HG03066 (cell line): ENCODE measurements around the gene SLC4A5.
"Not testable (repeated sequence)": the region's sequence is repeated elsewhere in the genome, so short reads cannot be mapped to it uniquely, and the experiment has no call there.

Source experiments
- ATAC-seq: cut with Tn5 transposase; IDR thresholded peaks from one replicate; pipeline ENCODE4 v1.9.1; 2021; ENCODE audit warnings: low read depth; ENCODE audit not compliant: unreplicated experiment

SLC4A5 gene

GRCh38 chr2:74368499-74368898, 25.3 kb upstream of the SLC4A5 start:
- ATAC-seq, result no peak

GRCh38 chr2:74367789-74368188, 24.6 kb upstream of the SLC4A5 start:
- ATAC-seq, result no peak

DNA sequence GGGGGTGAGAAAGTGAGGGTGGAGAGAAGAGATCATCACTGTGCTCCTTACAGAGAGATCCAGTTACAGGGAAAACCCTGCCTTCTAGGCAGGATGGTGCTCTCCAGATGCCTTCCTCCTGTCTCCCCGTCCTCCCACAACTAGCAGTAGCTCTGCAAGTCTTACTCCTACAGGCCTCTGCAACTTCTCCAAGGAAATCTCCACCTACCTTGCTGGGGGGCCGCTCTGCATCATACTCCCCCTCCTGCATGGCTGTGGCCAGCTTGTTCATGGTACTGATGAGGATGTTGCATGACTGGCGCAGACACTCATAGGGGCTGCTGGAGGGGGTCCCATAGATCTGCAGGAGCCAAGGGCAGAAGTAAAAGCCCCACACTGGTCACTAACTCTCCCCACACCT, 22.8 kb upstream of the SLC4A5 start:
- ATAC-seq, result no peak

GRCh38 chr2:74364533-74365505, 21.6 kb upstream of the SLC4A5 start:
- ATAC-seq, result no peak

- ATAC-seq, result no peak
Observed at GRCh38 chr2:74361327-74361726, 18.1 kb upstream of the SLC4A5 start.

- ATAC-seq, result no peak
Observed at GRCh38 chr2:74357627-74358026, 14.4 kb upstream of the SLC4A5 start.

DNA sequence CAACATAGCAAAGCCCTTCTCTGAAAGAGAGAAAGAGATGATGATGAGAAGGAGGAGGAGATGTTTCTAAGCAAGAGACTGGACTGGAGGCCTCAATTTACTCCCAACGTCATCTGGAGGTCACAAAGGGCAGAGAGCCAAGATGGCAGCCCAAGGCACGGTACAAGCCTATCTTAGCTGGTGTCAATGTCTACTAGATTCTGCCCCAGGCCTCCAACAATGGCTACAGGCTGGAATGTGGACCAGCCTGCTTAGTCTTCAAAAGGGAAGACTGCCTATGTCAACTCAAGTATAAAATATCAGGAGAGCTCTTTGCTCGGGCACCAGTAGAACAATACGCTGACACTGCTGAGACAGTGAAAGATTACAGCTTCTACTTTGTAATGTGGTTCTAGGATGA, 6.7 kb upstream of the SLC4A5 start:
- no peak for ATAC-seq

GRCh38 chr2:74347742-74348141, 4.5 kb upstream of the SLC4A5 start:
- no peak for ATAC-seq

- no peak for ATAC-seq
Observed at GRCh38 chr2:74347303-74347702, 4.1 kb upstream of the SLC4A5 start.

DNA sequence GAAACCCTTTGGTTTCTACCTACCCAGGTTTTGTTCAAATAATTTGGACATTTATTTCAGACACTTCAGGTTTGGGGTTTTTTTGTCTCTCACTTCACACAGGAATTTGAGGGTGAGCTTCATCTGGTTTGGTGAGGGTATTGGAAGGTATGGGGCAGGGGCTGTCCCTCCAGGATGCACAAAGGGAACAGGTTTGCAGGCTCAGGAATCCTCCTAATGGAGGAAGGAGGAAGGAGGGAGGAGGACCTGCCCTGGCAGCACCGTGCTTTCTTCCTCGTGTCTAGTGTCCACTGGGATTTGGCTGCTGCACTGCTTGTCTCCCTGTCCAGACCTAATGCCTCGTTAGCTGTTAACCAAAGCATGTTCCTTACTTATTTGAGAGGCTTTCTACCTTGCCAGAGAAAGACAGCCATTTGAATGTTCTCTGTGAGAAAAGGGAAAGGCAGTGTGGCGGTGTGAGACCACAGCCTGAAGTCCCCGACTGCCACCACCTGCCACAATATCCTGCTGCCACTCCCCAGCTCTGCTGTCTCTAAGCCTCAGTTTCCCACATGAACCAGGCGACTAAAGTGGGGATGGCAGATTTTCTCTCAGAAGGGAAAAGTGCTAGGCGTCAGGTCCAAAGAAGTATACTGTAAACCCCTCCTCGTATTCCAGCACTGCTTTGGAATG, 2.2 kb upstream of the SLC4A5 start:
- ATAC-seq, result no peak

- ATAC-seq, result not testable (repeated sequence)
Observed at GRCh38 chr2:74336227-74336626, 7.0 kb downstream of the SLC4A5 start.

DNA sequence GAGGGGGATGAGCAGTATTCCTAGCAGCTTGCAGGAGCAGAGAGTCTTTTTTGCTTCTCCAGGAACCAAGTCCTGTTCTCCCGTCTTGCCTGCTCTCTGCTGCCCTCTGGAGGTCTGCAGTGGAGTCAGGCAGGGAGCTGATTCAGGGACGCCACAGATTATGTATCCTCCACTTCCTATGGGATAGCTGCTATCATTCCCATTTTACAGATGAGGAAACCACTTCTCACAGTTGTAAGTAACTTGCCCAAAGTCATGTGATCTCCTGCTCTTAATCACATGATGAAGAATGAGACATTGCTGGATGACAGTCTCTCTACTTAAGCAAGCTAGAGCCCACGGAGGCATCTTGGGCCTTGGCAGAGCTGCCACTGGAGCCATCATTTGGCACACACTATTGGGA, 8.3 kb downstream of the SLC4A5 start:
- ATAC-seq, result no peak

GRCh38 chr2:74333896-74334586, 9.2 kb downstream of the SLC4A5 start:
- no peak for ATAC-seq

- ATAC-seq, result no peak
Observed at GRCh38 chr2:74333175-74333574, 10.0 kb downstream of the SLC4A5 start.

DNA sequence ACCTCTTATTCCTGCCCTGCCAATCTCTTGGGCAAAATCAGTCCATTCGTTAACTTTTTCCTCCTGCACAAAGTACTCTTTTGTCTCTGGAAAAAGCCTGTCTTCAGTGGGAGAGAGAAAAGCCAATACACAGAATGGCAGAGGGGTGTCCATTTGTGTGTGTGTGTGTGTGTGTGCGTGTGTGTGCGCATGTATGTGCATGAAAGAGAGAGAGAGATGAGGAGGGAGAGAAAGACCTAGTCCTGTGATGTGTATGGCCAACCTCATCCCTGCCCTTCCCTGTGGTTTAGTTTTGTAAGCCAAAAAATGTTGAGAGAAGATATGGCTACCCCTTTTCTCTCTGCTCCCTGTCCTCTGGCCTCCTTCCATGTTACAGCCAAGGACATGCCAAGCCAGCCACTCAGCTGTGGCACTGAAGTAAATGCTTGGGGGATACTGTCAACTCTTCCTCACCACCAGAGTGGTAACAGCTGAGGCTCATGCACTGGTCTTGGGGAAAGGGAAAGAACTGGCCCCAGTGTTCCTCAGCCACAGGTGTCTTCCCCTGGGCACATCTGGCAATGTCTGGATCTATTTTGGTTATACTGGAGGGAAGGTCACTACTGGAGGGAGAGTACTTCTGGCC, 10.6 kb downstream of the SLC4A5 start:
- no peak for ATAC-seq

DNA sequence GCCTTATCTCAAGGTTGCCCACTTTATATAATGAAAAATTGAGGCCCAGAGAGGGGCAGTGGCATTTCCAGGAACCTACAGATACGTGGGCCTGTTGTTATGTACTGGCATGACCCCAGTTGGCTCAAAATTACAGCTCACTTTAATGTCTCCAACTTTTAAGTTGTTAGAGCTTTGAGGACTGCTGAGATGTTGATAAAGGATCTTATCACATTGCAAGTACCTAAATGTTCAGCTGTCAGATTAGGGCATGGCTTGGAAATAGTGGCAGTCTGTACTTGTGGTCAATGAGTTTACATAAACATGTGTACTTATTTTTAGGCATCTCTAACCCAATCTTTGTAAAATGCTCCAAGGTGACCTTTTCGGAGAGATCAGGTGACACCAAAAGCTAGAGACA, 14.6 kb downstream of the SLC4A5 start:
- ATAC-seq, result no peak

DNA sequence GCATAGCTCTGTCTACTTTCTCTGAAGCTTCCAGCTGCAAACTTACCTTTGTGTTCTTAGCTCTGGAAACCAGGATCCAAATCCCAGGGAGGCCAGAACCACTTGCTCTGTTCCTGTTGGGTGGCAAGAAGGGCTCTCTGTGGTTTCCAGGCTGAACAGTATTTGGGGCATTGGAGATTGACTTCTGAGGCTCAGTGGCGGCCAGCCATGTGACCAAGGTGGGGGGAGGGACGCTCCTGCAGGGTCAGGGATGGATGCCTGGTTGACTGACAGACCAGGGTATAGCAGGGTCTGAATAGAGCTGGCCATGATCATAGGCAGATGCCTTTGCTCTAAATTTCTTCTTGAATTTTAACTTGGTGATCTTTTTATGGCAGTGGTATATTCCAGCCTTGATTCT, 15.1 kb downstream of the SLC4A5 start:
- no peak for ATAC-seq

GRCh38 chr2:74327627-74328026, 15.6 kb downstream of the SLC4A5 start:
- ATAC-seq, result no peak

DNA sequence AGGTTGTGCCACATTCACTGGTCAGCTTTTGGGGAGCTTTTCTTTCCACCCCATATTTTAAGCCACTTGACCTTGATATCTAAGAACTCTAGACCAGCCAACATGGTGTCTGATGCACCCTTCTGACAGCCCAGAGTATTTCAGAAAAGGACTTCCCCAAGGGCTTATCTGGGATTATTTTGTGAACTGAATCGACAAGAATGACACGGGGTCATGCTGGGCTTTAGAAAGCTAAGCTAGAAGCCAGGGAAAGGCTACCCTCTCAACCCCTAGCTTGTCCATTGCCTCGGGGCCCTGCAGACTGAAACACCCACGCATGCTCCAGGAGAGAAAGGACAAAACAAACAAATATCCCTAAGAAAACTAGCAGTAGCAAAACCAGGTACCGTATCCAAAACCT, 16.0 kb downstream of the SLC4A5 start:
- no peak for ATAC-seq

DNA sequence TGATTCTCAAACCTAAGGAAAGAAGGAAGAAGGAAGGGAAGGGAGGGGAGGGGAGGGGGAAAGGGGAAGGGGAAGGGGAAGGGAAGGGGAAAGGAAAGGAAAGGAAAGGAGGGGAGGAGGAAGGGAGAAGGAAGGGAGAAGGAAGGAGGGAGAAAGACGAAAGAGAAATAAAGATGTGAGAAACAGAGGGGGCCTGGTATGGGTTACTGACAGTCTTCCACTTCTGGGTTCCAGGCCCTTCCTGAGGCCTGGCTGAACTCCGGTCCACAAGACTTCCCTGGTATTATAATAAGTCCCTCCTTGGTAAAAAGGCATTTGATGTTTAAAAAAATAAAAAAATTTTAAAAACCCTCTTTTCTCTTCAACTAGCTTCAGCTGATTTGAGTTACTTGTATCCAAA, 17.4 kb downstream of the SLC4A5 start:
- no peak for ATAC-seq

- no peak for ATAC-seq
Observed at GRCh38 chr2:74321737-74322136, 21.5 kb downstream of the SLC4A5 start.
